ENCODE results near the gene LRP5.

Gene LRP5

GRCh38 chr11:68314203-68315170 is 2.1 kb downstream of the LRP5 start:
- H3K4me3 ChIP-seq (ENCODE audit: low read depth, low read length) = no peak overlapping the region
- no peak for TF ChIP-seq CTCF (IDR thresholded peaks at IDR 0.05; ENCODE audit: insufficient read depth, low read depth, low read length, missing control alignments)
- no peak for DNase-seq (ENCODE audit: low read depth)

DNA sequence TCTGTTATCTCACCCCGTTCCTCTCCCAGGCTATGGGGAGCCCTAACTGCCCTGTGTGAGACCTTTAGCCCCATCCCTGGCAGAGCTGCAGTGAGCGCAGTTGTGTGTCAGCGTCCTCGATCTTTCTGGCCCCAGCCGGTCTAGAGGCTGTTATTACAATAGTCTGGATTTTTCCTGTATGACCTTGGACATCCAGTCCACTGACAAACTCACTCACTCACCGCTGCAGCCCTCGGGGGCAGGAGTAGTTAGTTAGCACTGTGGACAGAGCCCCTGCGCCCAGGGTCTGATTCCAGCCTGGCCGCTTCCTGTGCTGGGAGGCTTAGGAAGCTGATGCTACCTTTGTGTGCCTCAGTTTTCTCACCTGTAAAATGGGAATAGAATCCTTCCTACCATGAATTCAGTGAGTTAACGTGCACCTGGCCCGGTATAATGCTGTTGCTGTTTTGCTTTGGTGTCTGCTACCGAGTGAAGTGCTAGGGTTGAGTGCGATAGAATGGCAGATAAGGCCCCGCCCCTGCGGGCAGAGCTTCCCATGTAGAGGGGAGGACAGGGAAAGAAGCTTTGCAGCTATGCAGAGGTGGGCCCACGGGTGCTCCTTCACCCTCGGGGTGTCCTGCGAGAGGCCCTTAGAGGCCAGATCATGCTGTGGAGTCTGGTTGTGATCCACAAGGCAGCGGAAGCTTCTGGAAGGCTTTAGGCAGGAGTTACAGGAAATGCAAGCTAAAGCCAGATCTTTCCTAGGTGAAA is 3.0 kb downstream of the LRP5 start:
- no peak for DNase-seq (ENCODE audit: low read depth)
- TF ChIP-seq CTCF (IDR thresholded peaks at IDR 0.05; ENCODE audit: insufficient read depth, low read depth, low read length, missing control alignments) = no peak
- no peak overlapping the region for H3K4me3 ChIP-seq (ENCODE audit: low read depth, low read length)

- H3K4me3 ChIP-seq (ENCODE audit: low read depth, low read length) = no peak overlapping the region
- no peak for DNase-seq (ENCODE audit: low read depth)
- no peak for TF ChIP-seq CTCF (IDR thresholded peaks at IDR 0.05; ENCODE audit: insufficient read depth, low read depth, low read length, missing control alignments)
Observed at GRCh38 chr11:68317147-68317785, 4.9 kb downstream of the LRP5 start.

DNA sequence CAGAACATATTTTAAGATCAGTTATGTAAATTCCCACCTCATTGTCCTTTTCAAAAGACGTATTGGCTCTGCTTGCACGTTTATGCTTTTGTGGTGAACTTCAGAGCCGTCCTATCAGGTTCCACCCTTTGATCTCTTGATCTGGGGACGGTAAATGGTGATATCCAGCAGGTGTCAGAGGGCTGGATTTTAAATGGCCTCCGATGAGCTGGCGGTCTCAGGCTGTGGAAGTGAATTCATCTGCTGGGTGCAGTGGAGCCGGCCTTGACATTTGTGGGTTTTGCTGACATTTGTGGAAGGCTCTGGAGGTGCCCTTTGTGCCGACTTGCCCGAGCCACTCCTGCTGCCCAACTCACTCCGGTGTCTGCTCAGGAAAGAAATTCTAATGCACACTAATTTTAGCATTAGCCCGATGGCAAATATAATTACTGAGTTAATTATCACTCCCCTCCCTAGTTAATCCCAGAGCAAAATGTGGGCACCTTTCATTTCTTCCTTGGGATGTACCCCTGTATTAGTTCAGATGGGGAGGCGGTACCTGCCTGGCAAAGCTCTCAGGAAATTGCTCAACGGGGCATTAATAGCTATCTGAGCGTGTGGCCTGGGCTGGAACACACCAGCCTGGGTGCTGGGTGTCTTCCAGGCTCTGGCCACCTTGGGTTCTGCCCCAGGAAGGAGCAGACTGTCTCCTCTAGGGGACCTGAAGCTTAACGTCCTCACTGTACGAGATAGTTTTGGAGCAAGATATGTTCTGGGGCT is 9.1 kb downstream of the LRP5 start:
- no peak overlapping the region for H3K4me3 ChIP-seq (ENCODE audit: low read depth, low read length)
- no peak for DNase-seq (ENCODE audit: low read depth)
- no peak for TF ChIP-seq CTCF (IDR thresholded peaks at IDR 0.05; ENCODE audit: insufficient read depth, low read depth, low read length, missing control alignments)

GRCh38 chr11:68322052-68322430 is 9.7 kb downstream of the LRP5 start:
- DNase-seq (ENCODE audit: low read depth) = no peak
- no peak for TF ChIP-seq CTCF (IDR thresholded peaks at IDR 0.05; ENCODE audit: insufficient read depth, low read depth, low read length, missing control alignments)

DNA sequence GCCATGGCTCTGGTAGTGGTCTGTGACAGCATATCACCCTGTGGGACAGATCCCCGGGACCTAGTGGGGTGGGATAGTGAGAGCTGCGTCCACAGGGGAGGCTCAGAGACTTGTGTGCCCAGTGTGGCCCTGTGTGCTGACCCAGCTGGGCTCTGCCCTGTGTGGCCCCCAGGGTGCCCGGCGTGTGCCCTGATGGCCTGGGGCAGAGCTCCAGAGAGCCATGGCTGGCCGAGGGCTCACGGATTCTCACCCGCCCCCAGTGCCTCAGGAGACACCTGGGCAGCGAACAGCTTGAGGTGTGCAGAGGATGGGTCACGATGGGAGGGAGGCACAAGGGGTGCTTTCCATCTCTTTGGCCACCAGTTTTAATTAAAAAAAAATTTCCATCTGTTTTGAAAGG is 11.8 kb downstream of the LRP5 start:
- TF ChIP-seq CTCF (IDR thresholded peaks at IDR 0.05; ENCODE audit: insufficient read depth, low read depth, low read length, missing control alignments) = no peak
- DNase-seq (ENCODE audit: low read depth) = no peak
- H3K4me3 ChIP-seq (ENCODE audit: low read depth, low read length) = no peak overlapping the region

More at GRCh38 chr11:68322052-68322430, 9.7 kb downstream of the LRP5 start:
- H3K4me3 ChIP-seq (ENCODE audit: low read depth, low read length) = no peak overlapping the region
